Measurements from ENCODE around the gene YBX2.

YBX2 gene

GRCh38 chr17:7313890-7314718 is 19.7 kb upstream of the YBX2 start:
- no peak for TF ChIP-seq POLR2A (IDR thresholded peaks at IDR 0.05; ENCODE audit: low read length)
- DNase-seq, result peak in 1 of 2 experiments; percentile 46

- TF ChIP-seq POLR2A (IDR thresholded peaks at IDR 0.05; ENCODE audit: low read length) (peak; percentile 31), GATA1 (IDR thresholded peaks at IDR 0.05; ENCODE audit: low read depth, low read length) (no peak)
- DNase-seq, result no peak
Observed at GRCh38 chr17:7313088-7313889, 18.9 kb upstream of the YBX2 start.

GRCh38 chr17:7312432-7313087 is 18.1 kb upstream of the YBX2 start:
- no peak for TF ChIP-seq GATA1 (IDR thresholded peaks at IDR 0.05; ENCODE audit: low read depth, low read length)
- no peak for TF ChIP-seq POLR2A (IDR thresholded peaks at IDR 0.05; ENCODE audit: low read length)
- no peak for DNase-seq

GRCh38 chr17:7311110-7311705 is 16.8 kb upstream of the YBX2 start:
- TF ChIP-seq POLR2A (IDR thresholded peaks at IDR 0.05; ENCODE audit: low read length) (no peak), GATA1 (IDR thresholded peaks at IDR 0.05; ENCODE audit: low read depth, low read length) (no peak)
- DNase-seq, result no peak

- no peak for DNase-seq
- TF ChIP-seq GATA1 (IDR thresholded peaks at IDR 0.05; ENCODE audit: low read depth, low read length), result no peak
- no peak for TF ChIP-seq POLR2A (IDR thresholded peaks at IDR 0.05; ENCODE audit: low read length)
Observed at GRCh38 chr17:7309628-7310027, 15.2 kb upstream of the YBX2 start.

GRCh38 chr17:7308625-7309433 is 14.4 kb upstream of the YBX2 start:
- DNase-seq, result peak; percentile 88 to 91
- TF ChIP-seq GATA1 (IDR thresholded peaks at IDR 0.05; ENCODE audit: low read depth, low read length) (no peak), POLR2A (IDR thresholded peaks at IDR 0.05; ENCODE audit: low read length) (peak; percentile 83)

- peak; percentile 83 to 88 for DNase-seq
- no peak for TF ChIP-seq POLR2A (IDR thresholded peaks at IDR 0.05; ENCODE audit: low read length)
- TF ChIP-seq GATA1 (IDR thresholded peaks at IDR 0.05; ENCODE audit: low read depth, low read length), result no peak
Observed at GRCh38 chr17:7307686-7308624, 13.5 kb upstream of the YBX2 start.

GRCh38 chr17:7306911-7307685 is 12.7 kb upstream of the YBX2 start, which contains the start of gene EIF5A:
EIF5A (plus strand) TSS chr17:7307628; CDS start chr17:7309636, 2,008 bp downstream.
- TF ChIP-seq POLR2A (IDR thresholded peaks at IDR 0.05; ENCODE audit: low read length) (peak; percentile 95), GATA1 (IDR thresholded peaks at IDR 0.05; ENCODE audit: low read depth, low read length) (no peak)
- peak; percentile 100 for DNase-seq

- TF ChIP-seq POLR2A (IDR thresholded peaks at IDR 0.05; ENCODE audit: low read length) (no peak), GATA1 (IDR thresholded peaks at IDR 0.05; ENCODE audit: low read depth, low read length) (no peak)
- no peak for DNase-seq
Observed at GRCh38 chr17:7304179-7304578, 9.7 kb upstream of the YBX2 start.

- peak; percentile 84 to 90 for DNase-seq
- TF ChIP-seq GATA1 (IDR thresholded peaks at IDR 0.05; ENCODE audit: low read depth, low read length) (no peak), POLR2A (IDR thresholded peaks at IDR 0.05; ENCODE audit: low read length) (no peak)
Observed at GRCh38 chr17:7296189-7296861, 1.9 kb upstream of the YBX2 start.
